ENCODE results near the gene ARSJ. TPM values are rescaled to one million over a fixed set of nuclear protein-coding genes. Genes with fewer than 3 reads are reported as not detected.

ARSJ gene
- total RNA-seq, 1 experiment from 2014 or later, result 4.6 TPM

GRCh38 chr4:113893546-113893945 lies 85.9 kb downstream of the ARSJ start:
- DNase-seq (ENCODE audit: low spot score), result no peak
- no peaks in the 10 kb centered on the region for H3K36me3 ChIP-seq (ENCODE audit: insufficient read depth, low read length, poor library complexity, severe bottlenecking)
- intact Hi-C loops (cut with micrococcal nuclease; ENCODE audit: unreplicated experiment), result no loop called here
- no peaks in the 10 kb centered on the region for H3K4me1 ChIP-seq (ENCODE audit: insufficient read depth, low read length, poor library complexity, severe bottlenecking)
- H3K27ac ChIP-seq (ENCODE audit: low read depth, low read length, poor library complexity, severe bottlenecking), result no peak overlapping the region
- H3K27me3 ChIP-seq (replicated peaks; ENCODE audit: insufficient read depth, low read depth, low read length, poor library complexity), result no peaks in the 10 kb centered on the region
- TF ChIP-seq EZH2 (IDR thresholded peaks at IDR 0.05; ENCODE audit: borderline replicate concordance, low read depth, low read length, poor library complexity, severe bottlenecking) (no peak), CTCF (conservative IDR thresholded peaks at IDR 0.05; ENCODE audit: low read depth, low read length) (peak; percentile 30; the same call in 1 of the 2 replicates)
- ChIA-PET CTCF (interaction anchor here (0.7 kb wide), 1 partner anchor 601 kb away, joined by 3 read pairs; no protein-coding TSS in a partner anchor), POLR2A (ENCODE audit: low non-redundant PET) (no interaction called here)
- BruUV-seq (replicated peaks), result no TSS peak
- H3K9me3 ChIP-seq (ENCODE audit: low read depth, low read length, poor library complexity, severe bottlenecking), result no peaks in the 10 kb centered on the region
- no peak overlapping the region for H3K4me3 ChIP-seq (ENCODE audit: low read depth, low read length, poor library complexity, severe bottlenecking)

- TF ChIP-seq EZH2 (IDR thresholded peaks at IDR 0.05; ENCODE audit: borderline replicate concordance, low read depth, low read length, poor library complexity, severe bottlenecking), result no peak
- POLR2A ChIA-PET (ENCODE audit: low non-redundant PET), result no interaction called here
These were observed 91.4 kb downstream of the ARSJ start for GRCh38 chr4:113888006-113888405.

GRCh38 chr4:113885291-113885690 lies 94.2 kb downstream of the ARSJ start:
- no TSS peak for BruUV-seq (replicated peaks)
- H3K27ac ChIP-seq (ENCODE audit: low read depth, low read length, poor library complexity, severe bottlenecking), result no peak overlapping the region
- H3K4me1 ChIP-seq (ENCODE audit: insufficient read depth, low read length, poor library complexity, severe bottlenecking), result no peaks in the 10 kb centered on the region
- POLR2A ChIA-PET (ENCODE audit: low non-redundant PET), result no interaction called here
- intact Hi-C loops (cut with micrococcal nuclease; ENCODE audit: unreplicated experiment), result no loop called here
- CTCF ChIA-PET, result no interaction called here
- H3K36me3 ChIP-seq (ENCODE audit: insufficient read depth, low read length, poor library complexity, severe bottlenecking), result no peaks in the 10 kb centered on the region
- no peaks in the 10 kb centered on the region for H3K27me3 ChIP-seq (replicated peaks; ENCODE audit: insufficient read depth, low read depth, low read length, poor library complexity)
- DNase-seq (ENCODE audit: low spot score), result no peak
- no peaks in the 10 kb centered on the region for H3K9me3 ChIP-seq (ENCODE audit: low read depth, low read length, poor library complexity, severe bottlenecking)
- no peak overlapping the region for H3K4me3 ChIP-seq (ENCODE audit: low read depth, low read length, poor library complexity, severe bottlenecking)
- TF ChIP-seq EZH2 (IDR thresholded peaks at IDR 0.05; ENCODE audit: borderline replicate concordance, low read depth, low read length, poor library complexity, severe bottlenecking) (no peak), CTCF (conservative IDR thresholded peaks at IDR 0.05; ENCODE audit: low read depth, low read length) (no peak)

More at GRCh38 chr4:113888006-113888405, 91.4 kb downstream of the ARSJ start:
- no peak overlapping the region for H3K27ac ChIP-seq (ENCODE audit: low read depth, low read length, poor library complexity, severe bottlenecking)
- H3K27me3 ChIP-seq (replicated peaks; ENCODE audit: insufficient read depth, low read depth, low read length, poor library complexity), result no peaks in the 10 kb centered on the region
- no peaks in the 10 kb centered on the region for H3K36me3 ChIP-seq (ENCODE audit: insufficient read depth, low read length, poor library complexity, severe bottlenecking)
- H3K9me3 ChIP-seq (ENCODE audit: low read depth, low read length, poor library complexity, severe bottlenecking), result no peaks in the 10 kb centered on the region
- no TSS peak for BruUV-seq (replicated peaks)
- DNase-seq (ENCODE audit: low spot score), result no peak
- no peak overlapping the region for H3K4me3 ChIP-seq (ENCODE audit: low read depth, low read length, poor library complexity, severe bottlenecking)
- CTCF ChIA-PET, result no interaction called here
- H3K4me1 ChIP-seq (ENCODE audit: insufficient read depth, low read length, poor library complexity, severe bottlenecking), result no peaks in the 10 kb centered on the region
- intact Hi-C loops (cut with micrococcal nuclease; ENCODE audit: unreplicated experiment), result no loop called here

GRCh38 chr4:113884655-113885054 lies 94.8 kb downstream of the ARSJ start:
- no peak overlapping the region for H3K27ac ChIP-seq (ENCODE audit: low read depth, low read length, poor library complexity, severe bottlenecking)
- H3K9me3 ChIP-seq (ENCODE audit: low read depth, low read length, poor library complexity, severe bottlenecking), result no peaks in the 10 kb centered on the region
- CTCF ChIA-PET, result no interaction called here
- intact Hi-C loops (cut with micrococcal nuclease; ENCODE audit: unreplicated experiment), result no loop called here
- H3K27me3 ChIP-seq (replicated peaks; ENCODE audit: insufficient read depth, low read depth, low read length, poor library complexity), result no peaks in the 10 kb centered on the region
- TF ChIP-seq EZH2 (IDR thresholded peaks at IDR 0.05; ENCODE audit: borderline replicate concordance, low read depth, low read length, poor library complexity, severe bottlenecking) (no peak), CTCF (conservative IDR thresholded peaks at IDR 0.05; ENCODE audit: low read depth, low read length) (no peak)
- BruUV-seq (replicated peaks), result no TSS peak
- POLR2A ChIA-PET (ENCODE audit: low non-redundant PET), result no interaction called here
- no peak overlapping the region for H3K4me3 ChIP-seq (ENCODE audit: low read depth, low read length, poor library complexity, severe bottlenecking)
- DNase-seq (ENCODE audit: low spot score), result no peak
- no peaks in the 10 kb centered on the region for H3K36me3 ChIP-seq (ENCODE audit: insufficient read depth, low read length, poor library complexity, severe bottlenecking)
- H3K4me1 ChIP-seq (ENCODE audit: insufficient read depth, low read length, poor library complexity, severe bottlenecking), result no peaks in the 10 kb centered on the region
